ENCODE measurements around the gene RRP8.

DNA sequence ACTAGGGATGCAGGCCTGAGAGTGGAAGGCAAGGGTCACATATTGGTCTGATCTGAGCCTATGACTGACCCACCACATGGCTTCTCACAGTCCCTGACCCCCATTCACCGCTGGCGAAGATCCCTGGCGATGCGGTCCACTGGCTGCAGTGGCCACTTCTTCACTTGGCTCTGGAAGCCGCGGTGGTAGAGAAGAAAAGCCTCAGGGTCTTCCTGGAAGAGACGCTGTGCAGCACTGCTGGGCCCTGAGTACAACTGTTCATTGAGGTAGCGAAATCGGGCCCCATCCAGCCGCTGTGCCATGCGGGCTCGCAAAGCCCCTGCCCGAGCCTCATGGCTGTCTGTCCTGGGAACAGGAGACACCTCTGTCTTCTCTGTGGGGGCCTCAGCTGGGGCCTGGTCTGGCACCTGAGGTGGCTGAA lies 2.4 kb downstream of the RRP8 start:
- TF ChIP-seq POLR2A (IDR thresholded peaks at IDR 0.05; ENCODE audit: borderline replicate concordance, extremely low read depth, insufficient read depth, insufficient read length) (no peak), EZH2 (IDR thresholded peaks at IDR 0.05) (no peak), CTCF (IDR thresholded peaks at IDR 0.05 in 2 of 3, conservative IDR thresholded peaks at IDR 0.05 in 1 of 3; ENCODE audit: borderline replicate concordance in 1 of 3, insufficient read depth in 1 of 3, low read depth in 2 of 3, low read length in 2 of 3) (no peak), CBX3 (IDR thresholded peaks at IDR 0.05; ENCODE audit: low read depth) (no peak), SP1 (IDR thresholded peaks at IDR 0.05; ENCODE audit: low read depth) (no peak)

Measured in HCT116 (cell line).